Measurements from ENCODE around the gene BAZ2B. TPM values are rescaled to one million over a fixed set of nuclear protein-coding genes. Genes with fewer than 3 reads are reported as not detected.

BAZ2B gene
- total and polyA plus RNA-seq, 10 donors: 5.6 to 158 (median 86.0) TPM

GRCh38 chr2:159525012-159525411, 91.3 kb downstream of the BAZ2B start:
- no peak overlapping the region for H3K4me3 ChIP-seq
- DNase-seq: no peak
- H3K9me3 ChIP-seq: peaks cover 0 to 6% (median 0%) of the 10 kb centered on the region in 8 donors
- no peaks in the 10 kb centered on the region for H3K4me1 ChIP-seq
- intact Hi-C loops (cut with DNase I; ENCODE audit: low total_unique reads): no loop called here
- no peak for TF ChIP-seq POLR2AphosphoS5 (IDR thresholded peaks at IDR 0.05)
- TF ChIP-seq, protein P1, sequence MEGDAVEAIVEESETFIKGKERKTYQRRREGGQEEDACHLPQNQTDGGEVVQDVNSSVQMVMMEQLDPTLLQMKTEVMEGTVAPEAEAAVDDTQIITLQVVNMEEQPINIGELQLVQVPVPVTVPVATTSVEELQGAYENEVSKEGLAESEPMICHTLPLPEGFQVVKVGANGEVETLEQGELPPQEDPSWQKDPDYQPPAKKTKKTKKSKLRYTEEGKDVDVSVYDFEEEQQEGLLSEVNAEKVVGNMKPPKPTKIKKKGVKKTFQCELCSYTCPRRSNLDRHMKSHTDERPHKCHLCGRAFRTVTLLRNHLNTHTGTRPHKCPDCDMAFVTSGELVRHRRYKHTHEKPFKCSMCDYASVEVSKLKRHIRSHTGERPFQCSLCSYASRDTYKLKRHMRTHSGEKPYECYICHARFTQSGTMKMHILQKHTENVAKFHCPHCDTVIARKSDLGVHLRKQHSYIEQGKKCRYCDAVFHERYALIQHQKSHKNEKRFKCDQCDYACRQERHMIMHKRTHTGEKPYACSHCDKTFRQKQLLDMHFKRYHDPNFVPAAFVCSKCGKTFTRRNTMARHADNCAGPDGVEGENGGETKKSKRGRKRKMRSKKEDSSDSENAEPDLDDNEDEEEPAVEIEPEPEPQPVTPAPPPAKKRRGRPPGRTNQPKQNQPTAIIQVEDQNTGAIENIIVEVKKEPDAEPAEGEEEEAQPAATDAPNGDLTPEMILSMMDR (IDR thresholded peaks at IDR 0.05 in 8 of 11, conservative IDR thresholded peaks at IDR 0.05 in 3 of 11): no peak
- TF ChIP-seq POLR2A (IDR thresholded peaks at IDR 0.05): no peak
- no peaks in the 10 kb centered on the region for H3K27me3 ChIP-seq (replicated peaks in 1 of 7)
- H3K27ac ChIP-seq: no peak overlapping the region
- H3K36me3 ChIP-seq: peaks cover 0 to 6% (median 0%) of the 10 kb centered on the region in 6 donors
- 95 to 99% (median 96%) methylated on average over 3 of the region's 3 CpGs for WGBS, 5 donors

GRCh38 chr2:159521272-159521671, 95.1 kb downstream of the BAZ2B start:
- H3K9me3 ChIP-seq: no peaks in the 10 kb centered on the region
- H3K36me3 ChIP-seq: no peaks in the 10 kb centered on the region
- no peak for DNase-seq
- 57 to 85% (median 69%) methylated on average over 2 of the region's 2 CpGs for WGBS, 5 donors
- intact Hi-C loops (cut with DNase I; ENCODE audit: low total_unique reads): no loop called here
- H3K27ac ChIP-seq: no peak overlapping the region
- H3K27me3 ChIP-seq (replicated peaks in 1 of 7): no peaks in the 10 kb centered on the region
- peaks cover 0 to 25% (median 15%) of the 10 kb centered on the region in 6 donors for H3K4me1 ChIP-seq
- TF ChIP-seq POLR2AphosphoS5 (IDR thresholded peaks at IDR 0.05): no peak
- TF ChIP-seq, protein P1 (IDR thresholded peaks at IDR 0.05 in 8 of 11, conservative IDR thresholded peaks at IDR 0.05 in 3 of 11): no peak
- no peak for TF ChIP-seq POLR2A (IDR thresholded peaks at IDR 0.05)
- no peak overlapping the region for H3K4me3 ChIP-seq

GRCh38 chr2:159518321-159519005, 97.9 kb downstream of the BAZ2B start:
- intact Hi-C loops (cut with DNase I; ENCODE audit: low total_unique reads): no loop called here
- no peaks in the 10 kb centered on the region for H3K9me3 ChIP-seq
- TF ChIP-seq, protein P1 (IDR thresholded peaks at IDR 0.05 in 8 of 11, conservative IDR thresholded peaks at IDR 0.05 in 3 of 11): no peak
- no peak for TF ChIP-seq POLR2AphosphoS5 (IDR thresholded peaks at IDR 0.05)
- no peak for TF ChIP-seq POLR2A (IDR thresholded peaks at IDR 0.05)
- no peaks in the 10 kb centered on the region for H3K27me3 ChIP-seq (replicated peaks in 1 of 7)
- peaks cover 0 to 49% (median 32%) of the 10 kb centered on the region in 6 donors for H3K4me1 ChIP-seq
- DNase-seq: no peak
- no peaks in the 10 kb centered on the region for H3K36me3 ChIP-seq
- no peak overlapping the region for H3K4me3 ChIP-seq
- peak overlapping the region in 7 of 8 donors; percentile 6 to 90 (median 35) for H3K27ac ChIP-seq
- 52 to 67% (median 63%) methylated on average over 3 of the region's 3 CpGs for WGBS, 5 donors

DNA sequence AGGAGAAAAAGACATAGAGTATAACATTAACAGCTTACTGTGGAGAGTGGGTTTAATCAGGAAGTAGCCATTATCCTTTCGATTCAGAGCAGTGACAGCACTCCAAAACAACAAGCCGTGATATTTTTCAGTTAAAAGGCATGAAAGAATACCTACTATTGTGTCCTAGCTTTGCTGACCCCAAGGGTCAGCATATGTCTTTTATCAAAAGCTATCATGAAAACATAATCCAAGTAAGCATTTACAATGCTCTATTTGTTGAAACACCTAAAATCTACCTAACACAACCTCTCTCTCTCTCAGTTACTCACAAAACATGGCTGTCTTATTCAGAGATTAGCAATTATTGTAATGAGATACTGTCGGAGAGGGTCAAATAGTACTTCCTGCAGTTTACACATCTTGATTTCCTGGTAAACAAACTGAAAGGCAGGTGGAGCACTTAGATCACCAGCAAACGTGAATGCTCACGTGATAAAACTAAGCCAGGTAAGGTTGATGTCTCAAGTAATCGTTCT, 100.0 kb downstream of the BAZ2B start:
- Histone ChIP-seq H3K27me3 (replicated peaks in 1 of 7) (no peaks in the 10 kb centered on the region), H3K36me3 (no peaks in the 10 kb centered on the region), H3K4me1 (peaks cover 0 to 63% (median 37%) of the 10 kb centered on the region in 6 donors), H3K27ac (peak overlapping the region; percentile 77 to 90 (median 88)), H3K4me3 (peak overlapping the region; percentile 24 to 67 (median 34)), H3K9me3 (no peaks in the 10 kb centered on the region)
- 1 to 5% (median 2%) methylated on average over 6 of the region's 6 CpGs for WGBS, 5 donors
- TF ChIP-seq POLR2AphosphoS5 (IDR thresholded peaks at IDR 0.05) (no peak), POLR2A (IDR thresholded peaks at IDR 0.05) (no peak)
- TF ChIP-seq, protein P1 (IDR thresholded peaks at IDR 0.05 in 8 of 11, conservative IDR thresholded peaks at IDR 0.05 in 3 of 11): no peak
- intact Hi-C loops (cut with DNase I; ENCODE audit: low total_unique reads): no loop called here
- no peak for DNase-seq
